Activated CD8-positive, alpha-beta memory T cell treated with anti-CD3 and anti-CD28 coated beads for 48 hours (primary cell): ENCODE results near the gene SPATA20.

Experiments used
- DNase-seq, 3 experiments: peaks; one replicate each; pipeline ENCODE4 v3.0.0-alpha.2; 2020; ENCODE audit warnings: low read depth in 2 of 3, low spot score in 2 of 3

SPATA20 gene

DNA sequence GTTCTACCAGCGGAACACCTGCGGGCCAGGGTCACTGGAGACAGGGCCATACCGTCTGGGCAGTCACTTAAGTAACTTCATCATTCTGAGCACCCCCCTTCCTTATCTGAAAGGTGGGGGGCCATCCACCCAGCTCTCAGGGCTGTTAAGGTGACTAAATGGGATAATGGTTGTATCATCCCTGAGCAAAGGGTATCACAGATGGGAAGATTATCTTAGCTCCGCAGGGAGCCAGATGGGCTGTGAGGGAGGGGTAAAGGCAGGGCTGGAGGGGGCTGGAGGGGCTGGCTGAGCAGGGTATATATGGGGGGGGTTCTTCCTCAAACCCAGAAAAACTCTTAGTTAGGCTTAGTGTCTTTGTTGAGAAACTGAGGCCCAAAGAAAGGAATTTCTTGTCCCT, 10.7 kb downstream of the SPATA20 start:
- no peak for DNase-seq

DNA sequence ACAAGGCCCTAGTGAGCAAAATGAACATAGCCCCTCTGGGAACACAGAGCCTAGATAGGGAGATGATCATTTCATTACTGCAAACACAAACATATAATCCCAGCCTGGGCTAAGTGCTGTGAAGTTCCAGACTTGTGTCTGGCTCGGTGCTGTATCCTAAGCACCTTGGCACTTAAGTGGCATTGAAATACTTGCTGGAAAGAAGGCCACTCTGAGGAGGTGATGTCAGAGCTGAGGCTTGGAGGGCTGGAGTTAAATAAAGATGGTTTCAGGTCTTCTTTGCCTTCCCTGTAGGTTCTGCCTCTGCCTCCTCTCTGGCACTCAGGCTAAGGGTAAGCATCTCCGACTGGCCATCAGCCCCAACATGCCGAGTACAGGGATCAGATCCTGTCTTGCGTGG, 11.1 kb downstream of the SPATA20 start:
- DNase-seq: no peak

DNA sequence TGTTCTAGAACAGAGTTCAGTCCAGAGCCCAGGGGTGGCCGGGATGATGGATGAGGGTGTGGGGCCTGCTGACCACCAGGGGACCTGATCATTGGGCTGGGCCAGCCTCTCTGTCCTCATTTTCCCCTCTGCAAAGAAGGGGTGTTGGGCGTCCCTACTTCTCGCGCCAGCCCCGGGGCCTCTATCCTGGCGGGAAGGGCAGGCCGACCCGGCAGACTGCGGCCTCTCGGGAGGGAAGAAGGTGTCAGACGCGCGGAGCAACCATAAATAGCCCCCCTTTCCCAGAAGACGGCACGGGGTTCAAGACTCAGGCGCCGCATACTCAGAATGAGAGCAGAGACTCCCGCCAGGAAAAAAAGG, 11.6 kb downstream of the SPATA20 start:
- DNase-seq: no peak

DNA sequence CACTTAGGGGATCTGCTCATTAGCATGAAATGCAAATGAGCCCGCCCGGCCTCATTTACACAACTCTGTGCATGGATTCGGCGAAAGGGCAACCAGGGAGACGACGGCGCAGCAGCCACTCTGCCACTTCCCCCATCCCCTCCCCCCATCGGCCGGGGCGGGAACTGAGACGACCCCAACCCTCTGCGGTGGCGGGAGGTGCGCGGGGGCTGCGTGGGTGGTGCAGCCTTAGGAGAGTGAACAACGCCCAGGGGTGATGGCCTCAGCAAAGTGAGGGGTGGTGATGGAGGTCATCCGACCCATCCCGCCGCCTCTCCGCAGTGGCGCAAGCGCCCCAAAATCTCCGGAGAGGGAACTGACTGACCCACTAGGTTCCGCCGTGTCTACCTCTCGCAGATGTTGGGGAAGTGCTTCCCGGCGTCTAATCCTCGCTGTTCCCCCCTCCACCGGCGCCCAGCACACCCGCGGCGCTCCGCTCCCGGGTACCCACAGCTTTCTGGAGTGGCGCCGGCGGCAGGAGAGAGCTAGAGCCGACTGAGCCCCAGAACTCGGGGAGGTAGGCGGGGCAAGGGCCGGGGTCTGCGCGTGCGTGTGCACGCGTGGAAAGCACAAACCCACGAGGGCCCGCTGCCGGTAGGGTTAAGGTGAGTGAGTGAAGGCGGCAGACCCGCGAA, 12.1 kb downstream of the SPATA20 start:
- no peak for DNase-seq

DNA sequence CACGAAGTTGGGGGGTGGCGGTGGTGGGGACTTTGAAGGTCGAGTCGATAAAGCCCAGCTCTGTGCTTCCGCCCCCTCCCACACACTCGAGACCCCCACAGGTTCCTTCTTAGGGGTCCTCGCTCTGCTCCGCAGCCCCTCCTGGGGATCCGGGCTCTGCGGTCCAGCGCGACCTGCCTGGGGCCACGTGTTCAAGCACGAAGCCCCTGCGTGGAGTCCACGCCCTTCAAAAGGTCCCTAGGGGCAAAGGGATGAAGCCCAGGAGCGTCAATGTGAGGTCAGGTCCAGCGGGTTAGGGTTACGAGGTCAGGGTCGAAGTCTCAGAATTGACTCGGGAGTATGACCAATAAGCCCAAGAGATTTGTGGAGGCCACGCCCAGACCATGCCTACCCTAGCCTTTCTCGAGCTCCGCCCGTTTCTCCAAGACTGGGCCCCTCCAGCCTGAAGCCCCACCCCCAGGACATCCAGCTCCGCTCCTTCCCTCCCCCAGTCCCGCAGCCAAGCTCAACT, 12.8 kb downstream of the SPATA20 start:
- DNase-seq: no peak

DNA sequence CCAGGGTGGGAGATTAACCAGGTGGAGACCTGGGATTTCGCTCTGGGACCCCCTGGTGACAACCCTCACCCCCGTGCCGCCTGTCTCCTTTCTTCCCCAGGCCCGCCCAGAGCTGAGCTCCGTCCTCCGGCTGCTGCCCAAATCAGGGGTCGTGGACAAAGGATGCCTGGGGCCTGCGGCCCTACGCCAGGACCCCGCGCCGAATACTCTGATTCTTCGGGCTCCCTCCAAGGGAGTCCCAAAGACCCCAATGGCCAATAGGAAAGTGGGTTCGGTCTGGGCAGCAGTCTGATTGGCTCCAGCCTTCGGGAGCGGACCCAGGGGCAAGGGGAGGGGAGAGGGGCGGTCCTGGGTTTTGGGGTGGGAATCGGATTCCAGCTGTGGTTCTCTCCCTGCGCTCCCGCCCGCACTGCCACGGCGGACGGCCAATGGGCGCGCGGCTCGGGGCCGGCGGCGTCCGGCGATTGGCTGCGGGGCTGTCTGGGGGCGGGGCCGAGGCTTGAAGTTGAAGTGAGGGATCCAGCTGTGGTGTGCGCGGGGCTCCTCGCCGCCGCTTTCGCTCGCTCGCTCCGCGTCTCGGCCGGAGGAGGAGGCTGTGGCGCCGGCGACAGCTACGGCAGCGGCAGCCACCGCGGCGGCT, 13.3 kb downstream of the SPATA20 start, which contains the start of gene CACNA1G:
TSS of gene CACNA1G (plus strand) at position 531 of the 640 bp plus-strand sequence. CDS start 745 bp downstream, outside the sequence.
- DNase-seq: peak; percentile 70 to 75 (median 72)

DNA sequence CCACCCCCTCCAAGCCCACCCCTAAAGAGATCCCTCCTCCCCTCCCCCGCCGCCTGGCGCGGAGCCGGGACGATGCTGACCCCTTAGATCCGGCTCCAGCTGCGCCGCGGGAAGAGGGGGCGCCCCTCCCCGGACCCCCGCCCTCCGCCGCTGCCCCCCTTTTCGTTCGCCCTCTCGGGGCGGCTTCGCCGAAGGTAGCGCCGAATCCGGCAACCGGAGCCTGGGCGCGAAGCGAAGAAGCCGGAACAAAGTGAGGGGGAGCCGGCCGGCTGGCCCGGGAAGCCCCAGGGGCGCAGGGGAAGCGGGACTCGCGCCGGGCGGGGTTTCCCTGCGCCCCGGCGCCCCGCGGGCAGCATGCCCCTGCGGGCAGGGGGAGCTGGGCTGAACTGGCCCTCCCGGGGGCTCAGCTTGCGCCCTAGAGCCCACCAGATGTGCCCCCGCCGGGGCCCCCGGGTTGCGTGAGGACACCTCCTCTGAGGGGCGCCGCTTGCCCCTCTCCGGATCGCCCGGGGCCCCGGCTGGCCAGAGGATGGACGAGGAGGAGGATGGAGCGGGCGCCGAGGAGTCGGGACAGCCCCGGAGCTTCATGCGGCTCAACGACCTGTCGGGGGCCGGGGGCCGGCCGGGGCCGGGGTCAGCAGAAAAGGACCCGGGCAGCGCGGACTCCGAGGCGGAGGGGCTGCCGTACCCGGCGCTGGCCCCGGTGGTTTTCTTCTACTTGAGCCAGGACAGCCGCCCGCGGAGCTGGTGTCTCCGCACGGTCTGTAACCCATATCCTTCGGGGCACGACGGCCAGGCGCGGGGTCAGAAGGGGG, 14.2 kb downstream of the SPATA20 start:
- DNase-seq: no peak

DNA sequence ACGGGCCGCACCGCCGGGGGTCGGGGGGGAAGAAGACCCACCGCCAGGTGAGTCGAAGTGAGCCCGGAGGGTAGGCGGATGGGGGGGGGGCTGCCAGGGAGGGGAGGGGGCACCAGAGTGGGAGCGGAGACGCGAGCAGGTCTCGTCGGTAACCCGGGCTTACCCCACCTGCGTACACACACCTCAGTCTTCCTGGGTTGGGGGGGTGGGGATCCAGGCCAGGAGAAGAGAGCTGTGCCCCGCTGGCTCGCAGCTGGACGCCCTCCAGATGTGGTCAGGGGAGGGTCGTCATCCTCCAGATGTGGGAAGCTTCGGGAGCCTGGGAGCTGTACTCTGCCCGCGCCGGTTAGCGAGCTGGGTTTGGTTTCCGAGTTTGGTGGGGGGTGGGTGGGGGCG, 14.8 kb downstream of the SPATA20 start:
- no peak for DNase-seq

DNA sequence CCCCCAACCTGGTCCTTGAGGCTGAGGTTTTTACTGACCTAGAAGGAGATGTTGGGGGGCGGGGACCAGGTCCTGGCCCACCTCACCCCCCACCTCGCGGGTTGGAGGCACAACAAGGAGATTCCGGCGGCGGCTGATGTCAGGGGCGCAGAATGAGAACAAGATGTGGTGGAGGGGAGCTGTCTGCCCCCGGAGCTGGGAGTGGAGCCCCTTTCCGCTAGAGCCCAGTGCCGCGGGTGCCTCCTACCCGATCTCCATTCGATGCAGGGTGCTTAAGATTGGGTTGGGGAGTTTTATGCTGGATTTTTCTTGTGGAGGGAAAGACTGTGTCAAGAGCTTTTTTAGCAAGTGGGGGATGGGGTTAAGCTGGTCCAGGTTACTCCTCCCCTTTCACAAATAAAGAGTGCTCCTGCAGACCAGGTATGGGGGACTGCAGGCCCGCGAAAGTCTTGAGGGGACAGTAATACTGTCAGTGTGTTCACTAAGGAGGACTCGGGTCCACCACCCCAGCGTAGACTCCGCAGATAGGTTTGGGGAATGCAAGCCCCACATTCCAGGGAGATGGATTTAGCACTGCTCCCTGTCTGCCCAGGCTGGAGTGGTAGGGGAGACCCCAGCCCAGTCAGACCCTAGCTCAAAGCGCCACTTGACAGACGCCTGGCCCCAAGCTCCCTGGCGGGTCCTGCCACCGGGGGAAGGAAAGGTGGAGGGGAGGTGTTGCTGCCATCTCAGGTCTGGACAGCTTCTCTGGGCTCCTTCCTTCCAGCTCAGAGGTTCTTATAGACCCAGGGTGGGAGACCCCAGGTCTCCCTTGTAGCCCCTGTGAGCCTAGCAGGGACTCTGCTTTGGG, 15.5 kb downstream of the SPATA20 start:
- DNase-seq: no peak

DNA sequence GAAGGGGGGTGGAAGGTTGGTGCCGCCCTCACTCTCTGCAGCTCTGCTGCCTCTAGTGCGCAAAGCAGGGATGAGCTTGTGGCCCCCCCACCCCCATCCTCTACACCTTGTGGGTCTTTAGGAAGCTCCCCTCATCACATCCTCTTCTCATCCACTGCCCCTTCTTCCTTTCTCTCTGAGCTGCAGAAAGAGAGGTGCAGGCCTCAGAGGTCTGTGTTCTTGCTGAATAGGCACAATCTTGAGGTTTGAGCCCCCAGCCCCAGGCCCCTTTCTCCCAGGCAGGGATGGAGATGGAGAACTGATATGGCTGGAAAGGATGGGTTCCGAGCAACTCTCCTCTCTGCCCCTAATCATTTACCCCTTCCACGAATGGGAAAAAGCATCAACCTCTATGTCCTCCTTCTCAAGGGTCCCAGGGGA, 16.1 kb downstream of the SPATA20 start:
- DNase-seq: no peak

DNA sequence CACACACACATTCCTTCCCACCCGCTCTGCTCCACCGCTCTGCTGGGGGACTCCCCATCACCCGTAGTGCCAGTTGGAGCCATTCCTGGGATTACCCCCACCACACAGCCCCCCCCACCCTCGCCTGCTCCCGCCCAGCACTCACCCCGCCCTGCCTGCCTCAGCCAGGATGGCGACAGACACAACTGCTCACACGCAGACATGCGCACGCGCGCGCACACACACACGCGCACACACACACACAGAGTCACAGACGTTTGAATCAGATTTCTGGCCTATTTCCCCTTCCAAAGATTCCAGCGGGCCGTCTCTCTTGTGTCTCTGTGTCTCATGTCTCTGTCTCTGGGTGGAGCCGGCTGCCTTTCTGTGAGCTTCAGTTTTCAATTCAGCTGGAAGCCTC, 17.9 kb downstream of the SPATA20 start:
- DNase-seq: no peak

DNA sequence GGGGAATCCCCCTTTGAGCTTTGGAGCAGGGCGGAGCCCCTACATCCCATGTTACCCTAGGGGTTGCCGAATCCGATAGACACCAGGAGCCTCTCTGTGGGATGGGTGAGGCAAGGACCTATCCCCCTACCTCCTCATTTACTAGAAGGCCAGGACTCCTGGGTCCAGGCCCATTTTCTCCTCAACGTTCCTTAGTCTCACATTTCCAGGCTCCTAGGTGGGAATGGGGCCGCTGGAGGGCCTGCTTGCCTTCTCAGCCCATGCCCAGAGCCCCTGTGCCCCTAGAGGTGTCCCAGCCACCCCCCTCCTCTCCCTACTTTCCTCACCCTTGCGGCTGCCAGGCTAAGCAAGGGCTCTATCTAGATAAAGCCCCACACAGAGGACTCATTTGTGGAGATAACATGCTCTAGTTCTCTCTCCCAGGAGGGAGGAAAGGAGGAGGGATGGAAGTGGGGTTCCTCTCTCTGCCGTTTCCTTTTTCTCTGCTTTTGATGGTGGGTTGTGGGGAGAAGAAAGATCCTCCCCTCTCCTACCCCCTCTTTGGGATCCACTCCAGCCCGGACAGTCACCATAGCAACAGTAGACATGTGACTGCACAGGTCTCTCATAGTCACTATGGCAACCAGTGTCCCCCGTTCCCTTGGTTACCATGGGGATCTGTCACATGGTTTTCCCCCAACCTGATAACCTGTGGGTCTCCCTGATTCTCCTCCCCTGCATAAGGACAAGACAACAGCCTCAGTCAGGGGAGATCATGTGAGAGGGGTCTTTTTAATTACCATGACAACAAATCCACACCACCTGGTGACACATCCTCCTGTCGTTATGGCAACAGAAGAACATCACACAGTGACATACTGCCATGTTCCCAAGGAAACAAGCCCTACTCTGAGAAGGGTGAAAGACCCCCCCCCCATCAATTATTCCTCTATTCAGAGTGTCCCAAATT, 18.7 kb downstream of the SPATA20 start:
- no peak for DNase-seq

DNA sequence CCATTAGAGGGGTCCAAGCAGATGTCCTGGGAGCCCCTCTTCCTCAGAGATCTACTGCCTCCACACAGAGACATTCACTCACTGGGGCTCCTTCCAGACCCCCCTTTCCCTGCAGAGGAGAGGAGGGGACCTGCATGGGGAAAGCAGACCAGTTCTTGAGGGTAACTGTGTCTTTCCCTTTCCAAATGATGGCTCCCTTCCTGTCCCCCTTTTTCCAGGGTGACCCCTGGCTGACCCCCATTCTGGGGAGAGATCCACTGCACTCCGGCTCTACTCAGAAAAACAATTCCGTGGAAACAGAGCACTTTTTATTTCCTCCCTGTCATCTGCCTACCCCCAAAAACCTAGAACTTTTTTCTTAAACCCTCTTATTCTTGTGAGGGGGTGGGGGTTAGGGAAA, 19.9 kb downstream of the SPATA20 start:
- DNase-seq: no peak

DNA sequence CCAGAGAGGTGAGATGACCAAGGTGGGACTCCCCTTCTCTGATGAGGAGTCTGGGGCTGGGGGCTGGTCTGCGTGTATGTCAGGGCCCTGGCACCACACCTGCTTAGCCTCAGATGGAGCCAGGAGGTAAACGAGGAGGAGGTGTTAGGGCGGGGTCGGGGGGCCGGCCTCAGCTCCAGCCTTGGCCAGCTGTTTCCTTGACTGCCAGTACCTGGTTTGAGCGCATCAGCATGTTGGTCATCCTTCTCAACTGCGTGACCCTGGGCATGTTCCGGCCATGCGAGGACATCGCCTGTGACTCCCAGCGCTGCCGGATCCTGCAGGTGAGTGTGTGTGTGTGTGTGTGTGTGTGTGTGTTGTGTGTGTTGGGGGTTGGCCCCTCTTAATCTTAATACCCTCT, 21.7 kb downstream of the SPATA20 start:
- no peak for DNase-seq

DNA sequence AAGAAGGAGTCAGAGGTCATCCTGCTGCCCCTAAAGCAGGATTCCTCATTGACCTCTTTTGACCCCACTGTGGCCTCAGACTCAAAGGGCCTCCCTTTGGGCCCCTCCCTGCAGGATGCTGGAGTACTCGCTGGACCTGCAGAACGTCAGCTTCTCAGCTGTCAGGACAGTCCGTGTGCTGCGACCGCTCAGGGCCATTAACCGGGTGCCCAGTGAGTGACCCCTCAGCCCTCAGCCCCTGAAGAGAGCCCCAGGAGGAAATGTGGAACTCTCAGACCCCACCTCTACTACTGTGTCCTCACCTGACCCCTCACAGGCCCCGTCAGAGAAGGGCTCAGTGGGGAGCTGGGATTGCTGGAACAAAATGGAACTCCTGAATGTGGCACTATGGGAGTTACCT, 22.6 kb downstream of the SPATA20 start:
- DNase-seq: no peak

DNA sequence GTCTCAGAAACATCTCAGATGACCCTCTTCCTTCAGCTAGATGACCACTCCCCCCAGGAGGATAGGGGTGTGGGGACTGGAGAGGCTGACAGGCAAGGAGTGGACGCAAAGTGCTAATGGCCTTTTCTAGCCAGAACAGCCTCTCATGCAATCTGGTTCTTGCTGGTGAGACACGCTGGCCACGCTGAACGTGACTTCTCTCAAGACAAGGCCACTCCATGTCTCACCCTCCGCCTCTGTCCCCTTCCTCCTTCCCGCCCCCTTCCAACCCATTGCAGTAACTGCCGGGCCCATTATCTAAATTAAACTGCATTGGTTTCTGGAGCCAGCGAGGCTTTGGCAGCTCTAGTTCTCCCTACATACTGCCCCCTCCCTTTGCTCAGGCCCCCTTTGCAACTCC, 23.1 kb downstream of the SPATA20 start:
- no peak for DNase-seq

DNA sequence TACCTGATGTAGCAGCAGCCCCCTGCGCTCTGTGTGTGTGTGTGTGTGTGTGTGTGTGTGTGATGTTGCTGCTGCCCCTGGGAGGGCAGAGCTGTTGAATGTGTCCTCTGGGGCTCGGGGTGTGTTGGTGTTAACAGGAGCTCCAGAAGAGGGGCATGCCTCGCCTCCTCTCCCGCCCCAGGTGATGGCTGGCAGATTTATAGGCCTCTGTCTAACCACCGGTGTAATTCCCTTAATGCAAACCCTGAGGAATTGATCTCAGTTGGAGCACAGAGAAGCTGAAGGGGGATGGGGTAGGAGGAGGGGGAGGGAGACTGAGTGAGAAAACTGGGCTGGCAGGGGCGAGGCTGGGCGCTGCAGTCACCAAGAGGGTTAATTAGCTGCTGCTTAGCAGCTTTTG, 23.6 kb downstream of the SPATA20 start:
- DNase-seq: no peak

DNA sequence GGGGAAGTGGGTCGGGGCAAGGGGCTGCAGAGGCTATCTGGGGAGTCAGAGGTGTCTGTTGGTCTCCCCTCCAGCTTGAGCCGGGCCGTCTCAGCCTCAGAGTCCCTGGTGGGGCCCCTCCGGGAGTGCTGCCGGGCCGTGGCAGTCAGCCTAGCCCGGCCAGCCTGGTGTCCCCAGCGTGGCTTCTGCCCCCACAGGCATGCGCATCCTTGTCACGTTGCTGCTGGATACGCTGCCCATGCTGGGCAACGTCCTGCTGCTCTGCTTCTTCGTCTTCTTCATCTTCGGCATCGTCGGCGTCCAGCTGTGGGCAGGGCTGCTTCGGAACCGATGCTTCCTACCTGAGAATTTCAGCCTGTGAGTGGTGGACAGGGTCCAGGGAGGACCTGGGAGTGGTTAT, 24.7 kb downstream of the SPATA20 start:
- no peak for DNase-seq

DNA sequence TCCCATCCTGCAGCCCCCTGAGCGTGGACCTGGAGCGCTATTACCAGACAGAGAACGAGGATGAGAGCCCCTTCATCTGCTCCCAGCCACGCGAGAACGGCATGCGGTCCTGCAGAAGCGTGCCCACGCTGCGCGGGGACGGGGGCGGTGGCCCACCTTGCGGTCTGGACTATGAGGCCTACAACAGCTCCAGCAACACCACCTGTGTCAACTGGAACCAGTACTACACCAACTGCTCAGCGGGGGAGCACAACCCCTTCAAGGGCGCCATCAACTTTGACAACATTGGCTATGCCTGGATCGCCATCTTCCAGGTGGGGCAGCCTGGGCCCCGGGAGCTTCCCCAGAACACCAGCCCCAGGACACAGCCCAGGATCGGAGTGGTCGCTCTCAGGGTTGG, 25.6 kb downstream of the SPATA20 start:
- DNase-seq: no peak
